GM23248 (cell line): ENCODE results near the gene TMUB1.

Experiments used
- EZH2 ChIP-seq: fragments of 200-600 bp; sonication (generic); IDR thresholded peaks from 2 replicates; pipeline ENCODE4 v1.6.1; 2018; ENCODE audit warnings: antibody characterized with exemption, mild to moderate bottlenecking; ENCODE audit not compliant: insufficient read depth, poor library complexity, severe bottlenecking
- EZH2phosphoT487 ChIP-seq: fragments of 200-600 bp; sonication (generic); IDR thresholded peaks from 2 replicates; pipeline ENCODE4 v1.6.1; 2018; ENCODE audit warnings: antibody characterized with exemption, moderate library complexity, mild to moderate bottlenecking, low read depth; ENCODE audit not compliant: insufficient read depth

DNA sequence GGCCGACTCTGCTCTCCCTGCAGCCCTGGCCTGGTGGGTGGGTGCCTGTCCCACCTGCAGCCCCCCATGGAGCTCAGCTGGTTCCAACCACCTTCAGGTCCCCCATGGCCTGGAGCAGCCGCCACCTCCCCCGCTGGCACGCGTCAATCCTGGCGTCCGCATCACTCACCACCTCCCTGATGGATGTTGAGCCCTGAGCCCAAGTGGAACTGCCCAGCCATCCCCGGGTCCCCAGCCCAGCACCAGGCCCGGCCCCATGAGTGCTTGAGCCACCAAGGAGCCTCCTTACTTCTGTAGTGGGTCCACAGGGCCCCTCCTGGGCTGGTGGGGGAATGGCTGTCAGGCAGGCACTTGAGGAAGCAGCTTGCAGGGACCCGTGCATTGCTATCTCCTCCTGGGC is 17.6 kb upstream of the TMUB1 start:
- no peak for TF ChIP-seq EZH2phosphoT487
- TF ChIP-seq EZH2, result no peak
